Panc1 (cell line): ENCODE data around the gene ESF1. TPM values are rescaled to one million over a fixed set of nuclear protein-coding genes. Genes with fewer than 3 reads are reported as not detected.

Source experiments
- ATAC-seq: fragments of 200-7000 bp; cut with Tn5 transposase; 2 replicates; pipeline ENCODE4 v1.9.1; 2020; ENCODE audit warnings: mild to moderate bottlenecking, moderate library complexity
- BruUV-seq: library from RNA; stranded (reverse); fragments of 400-500 nt; replicated peaks from 2 replicates; lab custom pipeline; 2021; lab: Mats Ljungman, UMichigan
- CTCF ChIA-PET: fragments of 300-600 bp; sonication (Branson Sonifier 250); formaldehyde crosslinking; loops from one replicate; lab custom pipeline; 2022; ENCODE audit warnings: antibody characterized with exemption; lab: Charles Lee
- POLR2A ChIA-PET: fragments of 300-600 bp; sonication (Branson Sonifier 250); formaldehyde crosslinking; loops from one replicate; lab custom pipeline; 2022; ENCODE audit warnings: antibody characterized with exemption; lab: Charles Lee
- DNase-seq: peaks from one replicate; pipeline ENCODE4 v3.0.0-alpha.2; 2010; ENCODE audit warnings: low read depth, low spot score
- H3K27ac ChIP-seq: 2 replicates; pipeline ENCODE4 v1.5.1; 2011; ENCODE audit warnings: mild to moderate bottlenecking, low read length, inconsistent platforms
- H3K27me3 ChIP-seq: fragments of 200-500 bp; sonication (Bioruptor generic); 2 replicates; pipeline ENCODE4 v1.6.0; 2014; ENCODE audit warnings: low read length, inconsistent platforms; ENCODE audit not compliant: control insufficient read depth, insufficient read depth
- H3K36me3 ChIP-seq: fragments of 200-500 bp; sonication (Bioruptor generic); 2 replicates; pipeline ENCODE4 v1.5.1; 2014; ENCODE audit warnings: inconsistent platforms, mild to moderate bottlenecking, low read length, moderate library complexity; ENCODE audit not compliant: control insufficient read depth, insufficient read depth
- H3K4me1 ChIP-seq: 2 replicates; pipeline ENCODE4 v1.5.1; 2011; ENCODE audit warnings: inconsistent platforms, mild to moderate bottlenecking, low read length, moderate library complexity; ENCODE audit not compliant: control insufficient read depth, insufficient read depth
- H3K4me3 ChIP-seq, 2 experiments: 2 replicates each; pipeline ENCODE4 v1.5.1; 2011 to 2012; ENCODE audit warnings: low read depth in 2 of 2, low read length in 2 of 2, mild to moderate bottlenecking in 2 of 2, inconsistent platforms in 1 of 2, moderate library complexity in 1 of 2
- H3K9me3 ChIP-seq: fragments of 200-500 bp; sonication (Bioruptor generic); 2 replicates; pipeline ENCODE4 v1.5.1; 2014; ENCODE audit warnings: low read depth, mild to moderate bottlenecking, inconsistent platforms, low read length, moderate library complexity; ENCODE audit not compliant: control insufficient read depth, insufficient read depth
- POLR2AphosphoS5 ChIP-seq: IDR thresholded peaks from 2 replicates; pipeline ENCODE4 v1.6.1; 2012; ENCODE audit warnings: mild to moderate bottlenecking, low read depth, low read length, moderate library complexity
- SIN3A ChIP-seq: IDR thresholded peaks from 2 replicates; pipeline ENCODE4 v1.6.1; 2012; ENCODE audit warnings: low read depth, mild to moderate bottlenecking, low read length, moderate library complexity, borderline replicate concordance; ENCODE audit not compliant: insufficient read depth
- TCF7L2 ChIP-seq: IDR thresholded peaks from 2 replicates; pipeline ENCODE4 v1.6.1; 2011; ENCODE audit warnings: mild to moderate bottlenecking, low read depth, low read length, inconsistent platforms
- in situ Hi-C: cut with HindIII; loops from 2 replicates; pipeline ENCODE4 v1.10.0; 2016; ENCODE audit warnings: low sequenced_read_pairs, low pct_unique_long_range_greater_than_20kb
- intact Hi-C: fragments of 100-400 bp; cut with micrococcal nuclease; formaldehyde crosslinking; loops from one replicate; pipeline ENCODE4 v1.10.0; 2022; ENCODE audit not compliant: unreplicated experiment
- total RNA-seq: library from RNA; stranded (reverse); gene quantifications from one replicate; pipeline ENCODE4 v1.2.1, GENCODE V29; 2021; ENCODE audit not compliant: unreplicated experiment
- TF ChIP-seq, protein P1 (sequence below): fragments of 450-650 bp; IDR thresholded peaks from 2 replicates; pipeline ENCODE4 v1.5.1; 2017; ENCODE audit warnings: mild to moderate bottlenecking
- TF ChIP-seq, protein P2 (sequence below), 2 experiments: IDR thresholded peaks; 2 replicates each; pipeline ENCODE4 v1.6.1; 2011 to 2012; ENCODE audit warnings: low read depth in 2 of 2, control low read depth in 1 of 2, low read length in 1 of 2, mild to moderate bottlenecking in 1 of 2, moderate library complexity in 1 of 2; ENCODE audit not compliant: insufficient read depth in 1 of 2

Gene ESF1
- total RNA-seq, 1 experiment from 2014 or later, result 26.4 TPM

DNA sequence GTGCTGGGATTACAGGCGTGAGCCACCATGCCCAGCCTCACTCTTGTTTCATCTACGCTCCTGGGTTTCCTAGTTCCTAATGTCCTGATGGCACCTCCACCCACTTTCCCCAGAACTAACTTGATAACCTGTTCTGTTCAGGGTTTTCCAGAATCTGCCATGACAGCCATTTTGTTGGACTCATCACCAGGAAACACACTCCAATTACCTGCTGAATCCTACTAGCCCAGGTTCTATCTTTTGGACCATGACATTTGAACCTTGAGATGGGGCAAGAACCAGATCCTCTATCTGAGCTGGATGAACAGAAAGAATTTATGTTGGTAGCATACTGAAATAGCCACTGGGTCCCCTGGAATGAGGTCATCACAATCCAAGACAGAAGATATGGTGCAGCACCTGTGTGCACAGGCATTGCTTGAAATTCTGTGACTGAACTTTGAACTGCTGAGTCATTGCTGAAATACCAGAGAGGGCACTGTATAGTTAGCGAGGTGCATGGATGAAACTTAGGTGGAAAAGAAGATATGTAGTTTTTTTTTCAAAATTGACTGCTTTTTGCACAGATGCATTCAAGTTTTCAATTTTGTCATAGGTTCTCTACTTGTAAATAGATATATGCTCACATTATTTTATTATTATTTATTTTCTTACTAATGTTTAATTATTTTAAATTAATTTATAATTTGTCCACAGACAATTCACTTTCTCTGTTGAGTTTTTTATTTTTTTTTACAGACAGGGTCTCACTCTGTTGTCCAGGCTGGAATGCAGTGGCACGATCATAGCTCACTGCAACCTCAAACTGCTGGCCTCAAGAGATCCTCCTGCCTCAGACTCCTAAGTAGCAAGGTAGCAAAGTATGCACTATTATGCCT lies 103.2 kb downstream of the ESF1 start:
- Histone ChIP-seq H3K27ac (no peak overlapping the region), H3K9me3 (no peaks in the 10 kb centered on the region), H3K4me3 (no peak overlapping the region), H3K36me3 (no peaks in the 10 kb centered on the region), H3K4me1 (no peaks in the 10 kb centered on the region), H3K27me3 (no peaks in the 10 kb centered on the region; the same call in 1 of the 2 replicates)
- ATAC-seq (no peak), DNase-seq (no peak)
- POLR2A ChIA-PET, result no interaction called here
- in situ Hi-C loops, result no loop called here
- BruUV-seq, result no TSS peak
- intact Hi-C loops, result no loop called here
- TF ChIP-seq, protein P1, sequence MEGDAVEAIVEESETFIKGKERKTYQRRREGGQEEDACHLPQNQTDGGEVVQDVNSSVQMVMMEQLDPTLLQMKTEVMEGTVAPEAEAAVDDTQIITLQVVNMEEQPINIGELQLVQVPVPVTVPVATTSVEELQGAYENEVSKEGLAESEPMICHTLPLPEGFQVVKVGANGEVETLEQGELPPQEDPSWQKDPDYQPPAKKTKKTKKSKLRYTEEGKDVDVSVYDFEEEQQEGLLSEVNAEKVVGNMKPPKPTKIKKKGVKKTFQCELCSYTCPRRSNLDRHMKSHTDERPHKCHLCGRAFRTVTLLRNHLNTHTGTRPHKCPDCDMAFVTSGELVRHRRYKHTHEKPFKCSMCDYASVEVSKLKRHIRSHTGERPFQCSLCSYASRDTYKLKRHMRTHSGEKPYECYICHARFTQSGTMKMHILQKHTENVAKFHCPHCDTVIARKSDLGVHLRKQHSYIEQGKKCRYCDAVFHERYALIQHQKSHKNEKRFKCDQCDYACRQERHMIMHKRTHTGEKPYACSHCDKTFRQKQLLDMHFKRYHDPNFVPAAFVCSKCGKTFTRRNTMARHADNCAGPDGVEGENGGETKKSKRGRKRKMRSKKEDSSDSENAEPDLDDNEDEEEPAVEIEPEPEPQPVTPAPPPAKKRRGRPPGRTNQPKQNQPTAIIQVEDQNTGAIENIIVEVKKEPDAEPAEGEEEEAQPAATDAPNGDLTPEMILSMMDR, result no peak
- TF ChIP-seq SIN3A (no peak), POLR2AphosphoS5 (no peak), TCF7L2 (no peak)
- TF ChIP-seq, protein P2, sequence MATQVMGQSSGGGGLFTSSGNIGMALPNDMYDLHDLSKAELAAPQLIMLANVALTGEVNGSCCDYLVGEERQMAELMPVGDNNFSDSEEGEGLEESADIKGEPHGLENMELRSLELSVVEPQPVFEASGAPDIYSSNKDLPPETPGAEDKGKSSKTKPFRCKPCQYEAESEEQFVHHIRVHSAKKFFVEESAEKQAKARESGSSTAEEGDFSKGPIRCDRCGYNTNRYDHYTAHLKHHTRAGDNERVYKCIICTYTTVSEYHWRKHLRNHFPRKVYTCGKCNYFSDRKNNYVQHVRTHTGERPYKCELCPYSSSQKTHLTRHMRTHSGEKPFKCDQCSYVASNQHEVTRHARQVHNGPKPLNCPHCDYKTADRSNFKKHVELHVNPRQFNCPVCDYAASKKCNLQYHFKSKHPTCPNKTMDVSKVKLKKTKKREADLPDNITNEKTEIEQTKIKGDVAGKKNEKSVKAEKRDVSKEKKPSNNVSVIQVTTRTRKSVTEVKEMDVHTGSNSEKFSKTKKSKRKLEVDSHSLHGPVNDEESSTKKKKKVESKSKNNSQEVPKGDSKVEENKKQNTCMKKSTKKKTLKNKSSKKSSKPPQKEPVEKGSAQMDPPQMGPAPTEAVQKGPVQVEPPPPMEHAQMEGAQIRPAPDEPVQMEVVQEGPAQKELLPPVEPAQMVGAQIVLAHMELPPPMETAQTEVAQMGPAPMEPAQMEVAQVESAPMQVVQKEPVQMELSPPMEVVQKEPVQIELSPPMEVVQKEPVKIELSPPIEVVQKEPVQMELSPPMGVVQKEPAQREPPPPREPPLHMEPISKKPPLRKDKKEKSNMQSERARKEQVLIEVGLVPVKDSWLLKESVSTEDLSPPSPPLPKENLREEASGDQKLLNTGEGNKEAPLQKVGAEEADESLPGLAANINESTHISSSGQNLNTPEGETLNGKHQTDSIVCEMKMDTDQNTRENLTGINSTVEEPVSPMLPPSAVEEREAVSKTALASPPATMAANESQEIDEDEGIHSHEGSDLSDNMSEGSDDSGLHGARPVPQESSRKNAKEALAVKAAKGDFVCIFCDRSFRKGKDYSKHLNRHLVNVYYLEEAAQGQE (IDR thresholded peaks at IDR 0.05; ENCODE audit: insufficient read depth in 1 of 2, low read depth in 2 of 2, low read length in 1 of 2), result no peak
- CTCF ChIA-PET, result no interaction called here

DNA sequence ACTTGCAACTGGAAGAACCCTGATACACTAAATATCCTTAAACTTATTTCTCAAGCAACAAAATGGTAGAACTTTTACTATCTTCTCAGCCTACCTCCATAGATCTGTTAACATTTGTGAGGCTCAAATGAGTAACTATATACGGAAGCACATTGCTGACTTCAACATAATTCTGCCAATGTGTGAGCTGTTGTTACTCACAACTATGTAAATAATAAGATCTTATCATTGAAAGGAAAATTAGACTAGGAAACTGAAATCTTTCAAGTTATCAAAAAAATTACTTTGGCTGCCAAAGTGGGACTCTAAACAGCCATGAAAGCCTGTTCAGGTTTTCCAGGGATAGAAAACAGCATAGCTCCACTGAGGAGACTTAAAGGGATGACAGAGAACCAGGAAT lies 105.8 kb downstream of the ESF1 start:
- DNase-seq, result no peak
- Histone ChIP-seq H3K9me3 (no peaks in the 10 kb centered on the region), H3K36me3 (no peaks in the 10 kb centered on the region), H3K4me1 (no peaks in the 10 kb centered on the region), H3K4me3 (no peak overlapping the region), H3K27ac (no peak overlapping the region), H3K27me3 (no peaks in the 10 kb centered on the region; the same call in 1 of the 2 replicates)
- intact Hi-C loops, result no loop called here
- TF ChIP-seq SIN3A (no peak), TCF7L2 (no peak), POLR2AphosphoS5 (no peak)
- TF ChIP-seq, protein P2 (IDR thresholded peaks at IDR 0.05; ENCODE audit: insufficient read depth in 1 of 2, low read depth in 2 of 2, low read length in 1 of 2), result no peak
- TF ChIP-seq, protein P1, result no peak
- no TSS peak for BruUV-seq
- POLR2A ChIA-PET, result no interaction called here
- CTCF ChIA-PET, result no interaction called here
- ATAC-seq, result no peak
- in situ Hi-C loops, result no loop called here
